AG09309 (cell line): Measurements from ENCODE around the gene DAZAP2.

ENCODE experiments used
- DNase-seq: peaks from one replicate; pipeline ENCODE4 v3.0.0-alpha.2; 2010; ENCODE audit warnings: low read depth
- H3K4me3 ChIP-seq: 2 replicates; pipeline ENCODE4 v1.5.1; 2011; ENCODE audit warnings: mild to moderate bottlenecking, low read depth, low read length, moderate library complexity; ENCODE audit not compliant: control insufficient read depth
- CTCF ChIP-seq: IDR thresholded peaks from 2 replicates; pipeline ENCODE4 v1.5.1; 2011; ENCODE audit warnings: mild to moderate bottlenecking, low read depth, low read length, inconsistent platforms; ENCODE audit not compliant: insufficient read depth, control insufficient read depth; ENCODE audit errors: missing control alignments

DAZAP2 gene

GRCh38 chr12:51202718-51203117, 35.9 kb upstream of the DAZAP2 start:
- no peak for DNase-seq
- no peak overlapping the region for H3K4me3 ChIP-seq
- TF ChIP-seq CTCF = no peak

- TF ChIP-seq CTCF = no peak
- no peak for DNase-seq
Observed at GRCh38 chr12:51205350-51205749, 33.3 kb upstream of the DAZAP2 start.

GRCh38 chr12:51208016-51208660, 30.5 kb upstream of the DAZAP2 start:
- no peak overlapping the region for H3K4me3 ChIP-seq
- no peak for TF ChIP-seq CTCF
- no peak for DNase-seq

More at GRCh38 chr12:51205350-51205749, 33.3 kb upstream of the DAZAP2 start:
- H3K4me3 ChIP-seq = no peak overlapping the region

- no peak overlapping the region for H3K4me3 ChIP-seq
- no peak for DNase-seq
- no peak for TF ChIP-seq CTCF
Observed at GRCh38 chr12:51209259-51209658, 29.4 kb upstream of the DAZAP2 start.

GRCh38 chr12:51210690-51211395, 27.8 kb upstream of the DAZAP2 start:
- TF ChIP-seq CTCF = no peak
- no peak for DNase-seq
- no peak overlapping the region for H3K4me3 ChIP-seq

- DNase-seq = no peak
- H3K4me3 ChIP-seq = no peak overlapping the region
- no peak for TF ChIP-seq CTCF
Observed at GRCh38 chr12:51214895-51215294, 23.7 kb upstream of the DAZAP2 start.
